ENCODE measurements around the gene CEACAM16.

- TF ChIP-seq, protein P1, sequence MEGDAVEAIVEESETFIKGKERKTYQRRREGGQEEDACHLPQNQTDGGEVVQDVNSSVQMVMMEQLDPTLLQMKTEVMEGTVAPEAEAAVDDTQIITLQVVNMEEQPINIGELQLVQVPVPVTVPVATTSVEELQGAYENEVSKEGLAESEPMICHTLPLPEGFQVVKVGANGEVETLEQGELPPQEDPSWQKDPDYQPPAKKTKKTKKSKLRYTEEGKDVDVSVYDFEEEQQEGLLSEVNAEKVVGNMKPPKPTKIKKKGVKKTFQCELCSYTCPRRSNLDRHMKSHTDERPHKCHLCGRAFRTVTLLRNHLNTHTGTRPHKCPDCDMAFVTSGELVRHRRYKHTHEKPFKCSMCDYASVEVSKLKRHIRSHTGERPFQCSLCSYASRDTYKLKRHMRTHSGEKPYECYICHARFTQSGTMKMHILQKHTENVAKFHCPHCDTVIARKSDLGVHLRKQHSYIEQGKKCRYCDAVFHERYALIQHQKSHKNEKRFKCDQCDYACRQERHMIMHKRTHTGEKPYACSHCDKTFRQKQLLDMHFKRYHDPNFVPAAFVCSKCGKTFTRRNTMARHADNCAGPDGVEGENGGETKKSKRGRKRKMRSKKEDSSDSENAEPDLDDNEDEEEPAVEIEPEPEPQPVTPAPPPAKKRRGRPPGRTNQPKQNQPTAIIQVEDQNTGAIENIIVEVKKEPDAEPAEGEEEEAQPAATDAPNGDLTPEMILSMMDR (IDR thresholded peaks at IDR 0.05 in 8 of 11, conservative IDR thresholded peaks at IDR 0.05 in 3 of 11) = no peak
- TF ChIP-seq POLR2A (IDR thresholded peaks at IDR 0.05) (no peak), POLR2AphosphoS5 (IDR thresholded peaks at IDR 0.05) (no peak)
These were observed 1.3 kb upstream of the CEACAM16 start for GRCh38 chr19:44697670-44698034.
